Activated T-helper 1 cell treated with anti-CD3 and anti-CD28 coated beads, Interleukin-12 subunit alpha, Interleukin-12 subunit beta, Interleukin-2, Interleukin-4 antibody, amounts not matched to agents 30 ng/mL and 10 ng/mL and 1 ng/mL, durations not matched to agents 14 hours and 24 hours and 36 hours (primary cell): ENCODE measurements around the gene AMIGO3. TPM values are rescaled to one million over a fixed set of nuclear protein-coding genes. Genes with fewer than 3 reads are reported as not detected.
"Not testable (repeated sequence)": the region's sequence is repeated elsewhere in the genome, so short reads cannot be mapped to it uniquely, and the experiment has no call there.

ENCODE experiments used
- DNase-seq: peaks from one replicate; pipeline ENCODE4 v3.0.0; 2021; ENCODE audit warnings: low spot score
- H3K27ac Mint-ChIP-seq: one replicate; pipeline ENCODE4 v1.8.0; 2021; ENCODE audit warnings: mild to moderate bottlenecking, mixed read lengths
- H3K27me3 Mint-ChIP-seq: one replicate; pipeline ENCODE4 v1.8.0; 2022; ENCODE audit warnings: mild to moderate bottlenecking, moderate library complexity, mixed read lengths; ENCODE audit not compliant: insufficient read depth
- H3K36me3 Mint-ChIP-seq: one replicate; pipeline ENCODE4 v1.8.0; 2021; ENCODE audit warnings: low read depth, mixed read lengths
- H3K4me1 Mint-ChIP-seq: one replicate; pipeline ENCODE4 v1.8.0; 2021; ENCODE audit warnings: low read depth, mixed read lengths
- H3K4me3 Mint-ChIP-seq: one replicate; pipeline ENCODE4 v1.8.0; 2021; ENCODE audit warnings: mild to moderate bottlenecking, moderate library complexity, mixed read lengths
- H3K9me3 Mint-ChIP-seq: one replicate; pipeline ENCODE4 v1.8.0; 2021; ENCODE audit warnings: mixed read lengths
- intact Hi-C: fragments of 100-400 bp; cut with micrococcal nuclease; formaldehyde crosslinking; loops from one replicate; pipeline ENCODE4 v1.15.1; 2024
- total RNA-seq: library from RNA; stranded (reverse); gene quantifications from 2 replicates; pipeline ENCODE4 v1.2.3, GENCODE V29; 2022

AMIGO3 gene
- total RNA-seq, result 0.39 TPM in 1 of 2 replicates, not detected in the other

DNA sequence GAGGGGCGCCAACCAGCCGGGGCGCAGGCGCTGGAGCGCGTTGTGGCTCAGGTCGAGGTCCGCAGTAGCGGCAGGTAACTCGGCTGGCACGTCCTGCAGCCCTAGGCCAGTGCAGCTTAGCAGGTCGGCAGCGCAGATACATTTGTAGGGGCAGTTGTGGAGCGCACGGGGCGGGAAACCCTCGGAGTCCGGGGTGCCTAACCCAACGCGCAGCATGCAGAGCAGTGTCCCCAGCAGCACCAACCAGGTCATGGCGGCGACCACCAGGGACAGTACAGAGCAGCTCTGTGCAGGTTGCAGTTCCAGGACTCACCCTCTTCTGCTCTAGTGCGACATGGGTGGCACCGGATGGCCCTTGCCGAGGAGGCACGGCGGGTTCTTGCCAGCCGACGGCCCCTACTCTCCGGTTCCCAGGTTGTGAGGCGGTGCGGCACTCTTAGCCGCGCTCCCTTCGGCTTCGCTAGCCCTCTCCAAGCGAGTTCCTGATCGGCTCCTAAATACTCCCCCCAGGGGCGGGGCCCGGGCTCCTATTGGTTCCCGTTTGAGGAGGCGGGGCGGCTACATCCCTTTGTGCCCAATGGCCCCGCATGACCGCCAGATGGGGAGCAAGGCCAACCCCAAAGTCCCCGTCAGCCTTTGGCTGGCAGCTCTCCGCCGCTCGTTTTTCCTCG lies at the start of gene AMIGO3:
Gene AMIGO3 (minus strand): TSS at position 471 of the 671 bp plus-strand sequence. CDS start 219 bp downstream, at position 252.
- Mint-ChIP-seq H3K27me3 (no peaks in the 10 kb centered on the region), H3K4me1 (peaks cover 35% of the 10 kb centered on the region), H3K27ac (peak within 1 kb of the TSS; percentile 63), H3K36me3 (peaks cover 21% of the 10 kb centered on the region), H3K9me3 (no peaks in the 10 kb centered on the region), H3K4me3 (peak within 1 kb of the TSS; percentile 83)
- intact Hi-C loops, result loop anchor here (1.0 kb wide), 3 partner anchors 16 to 45 kb away; partner anchors contain the start of genes APEH, MST1 and RNF123
- DNase-seq, result peak; percentile 89

- H3K27ac Mint-ChIP-seq, result no peak overlapping the region
- H3K4me1 Mint-ChIP-seq, result no peaks in the 10 kb centered on the region
- peaks cover 5% of the 10 kb centered on the region for H3K36me3 Mint-ChIP-seq
- no peak for DNase-seq
- H3K9me3 Mint-ChIP-seq, result no peaks in the 10 kb centered on the region
- intact Hi-C loops, result no loop called here
- no peaks in the 10 kb centered on the region for H3K27me3 Mint-ChIP-seq
- no peak overlapping the region for H3K4me3 Mint-ChIP-seq
Observed at GRCh38 chr3:49763981-49764380, 44.5 kb upstream of the AMIGO3 start.

DNA sequence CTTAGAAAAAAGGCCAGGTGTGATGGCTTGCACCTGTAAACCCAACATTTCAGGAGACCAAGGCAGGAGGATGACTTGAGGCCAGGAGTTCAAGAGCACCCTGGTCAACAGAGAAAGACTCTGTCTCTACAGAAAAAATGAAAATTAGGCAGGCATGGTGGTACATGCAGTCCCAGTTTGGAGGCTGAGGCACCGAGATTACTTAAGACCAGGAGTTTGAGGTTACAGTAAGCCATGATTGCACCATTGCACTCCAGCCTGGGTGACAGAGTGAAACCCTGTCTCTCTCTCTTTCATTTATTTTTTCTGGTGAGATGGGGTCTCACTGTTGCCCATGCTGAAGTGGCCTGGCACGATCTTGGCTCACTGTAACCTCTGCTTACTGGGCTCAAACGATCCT lies 42.2 kb upstream of the AMIGO3 start:
- Mint-ChIP-seq H3K4me3 (no peak overlapping the region), H3K27ac (no peak overlapping the region), H3K4me1 (no peaks in the 10 kb centered on the region), H3K27me3 (no peaks in the 10 kb centered on the region), H3K36me3 (peaks cover 3% of the 10 kb centered on the region), H3K9me3 (no peaks in the 10 kb centered on the region)
- intact Hi-C loops, result no loop called here
- DNase-seq, result no peak

GRCh38 chr3:49759226-49759625 lies 39.7 kb upstream of the AMIGO3 start:
- H3K36me3 Mint-ChIP-seq, result peaks cover 2% of the 10 kb centered on the region
- H3K27ac Mint-ChIP-seq, result no peak overlapping the region
- H3K9me3 Mint-ChIP-seq, result no peaks in the 10 kb centered on the region
- peaks cover 8% of the 10 kb centered on the region for H3K4me1 Mint-ChIP-seq
- intact Hi-C loops, result no loop called here
- H3K4me3 Mint-ChIP-seq, result no peak overlapping the region
- no peaks in the 10 kb centered on the region for H3K27me3 Mint-ChIP-seq
- no peak for DNase-seq

- no peak overlapping the region for H3K4me3 Mint-ChIP-seq
- H3K4me1 Mint-ChIP-seq, result peaks cover 13% of the 10 kb centered on the region
- H3K27ac Mint-ChIP-seq, result no peak overlapping the region
- no peak for DNase-seq
- H3K36me3 Mint-ChIP-seq, result peaks cover 5% of the 10 kb centered on the region
- no peaks in the 10 kb centered on the region for H3K27me3 Mint-ChIP-seq
- intact Hi-C loops, result no loop called here
- no peaks in the 10 kb centered on the region for H3K9me3 Mint-ChIP-seq
Observed at GRCh38 chr3:49757197-49757596, 37.7 kb upstream of the AMIGO3 start.

DNA sequence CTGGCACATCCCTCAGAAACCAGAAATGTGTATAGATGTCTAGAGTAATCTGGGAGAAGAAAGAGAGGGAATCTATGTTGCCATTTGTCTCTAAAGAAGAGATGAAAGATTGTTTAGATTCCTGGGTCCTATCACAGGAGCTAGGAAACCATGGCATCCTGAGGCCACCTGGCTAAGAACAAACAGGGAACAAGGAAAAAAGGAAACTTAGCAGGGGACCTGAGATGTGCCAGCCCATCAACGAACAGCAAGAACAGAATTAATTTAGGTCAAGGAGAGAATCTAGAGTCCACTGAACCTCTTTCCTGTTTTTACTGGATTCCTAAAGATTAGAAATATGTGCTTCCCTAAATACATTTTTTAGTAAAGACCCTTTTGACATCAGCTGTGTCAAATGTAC lies 36.6 kb upstream of the AMIGO3 start:
- peaks cover 5% of the 10 kb centered on the region for H3K36me3 Mint-ChIP-seq
- H3K9me3 Mint-ChIP-seq, result no peaks in the 10 kb centered on the region
- intact Hi-C loops, result no loop called here
- H3K4me1 Mint-ChIP-seq, result peaks cover 13% of the 10 kb centered on the region
- no peaks in the 10 kb centered on the region for H3K27me3 Mint-ChIP-seq
- no peak overlapping the region for H3K4me3 Mint-ChIP-seq
- no peak overlapping the region for H3K27ac Mint-ChIP-seq
- no peak for DNase-seq

DNA sequence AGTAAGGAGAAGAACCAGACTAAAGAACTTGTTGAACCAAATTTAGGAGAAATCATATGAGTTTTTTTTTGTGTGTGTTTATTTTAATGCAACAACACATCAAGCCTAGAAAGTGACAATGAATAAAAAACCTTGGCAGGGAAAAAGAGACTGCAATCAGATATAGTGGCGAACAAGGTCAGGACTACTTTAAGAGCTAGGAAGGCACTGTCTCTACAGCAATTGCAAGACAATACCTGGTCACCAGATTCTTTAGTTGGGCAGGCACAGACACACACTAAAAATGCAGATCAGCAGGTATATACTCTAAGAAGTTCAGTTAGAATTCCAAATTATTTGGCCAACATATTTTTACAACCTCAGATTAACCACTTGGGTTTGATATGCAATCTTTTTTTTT lies 35.1 kb upstream of the AMIGO3 start:
- Mint-ChIP-seq H3K4me1 (peaks cover 13% of the 10 kb centered on the region), H3K27ac (no peak overlapping the region), H3K4me3 (no peak overlapping the region), H3K9me3 (no peaks in the 10 kb centered on the region), H3K27me3 (no peaks in the 10 kb centered on the region), H3K36me3 (peaks cover 7% of the 10 kb centered on the region)
- intact Hi-C loops, result no loop called here
- no peak for DNase-seq

DNA sequence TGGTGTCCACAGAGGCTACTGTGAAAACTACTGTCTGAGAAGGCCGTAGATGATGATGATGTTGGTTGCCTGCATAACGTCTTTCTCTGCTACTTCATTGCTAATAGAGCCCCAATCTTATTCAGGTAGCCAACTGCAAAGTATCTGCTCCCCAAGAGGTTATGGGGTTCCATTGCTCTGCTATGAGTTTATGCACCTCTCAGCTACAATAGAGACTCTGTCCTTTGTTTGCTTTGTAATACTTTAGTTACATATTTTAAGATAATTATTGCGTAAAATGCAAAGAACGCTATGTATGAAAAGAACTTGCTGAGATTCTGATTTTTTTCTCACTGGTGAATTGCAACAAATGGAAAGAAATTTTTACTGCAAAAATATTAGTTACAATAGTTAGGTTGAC lies 32.0 kb upstream of the AMIGO3 start:
- no peak overlapping the region for H3K27ac Mint-ChIP-seq
- DNase-seq, result no peak
- H3K36me3 Mint-ChIP-seq, result peaks cover 9% of the 10 kb centered on the region
- H3K27me3 Mint-ChIP-seq, result no peaks in the 10 kb centered on the region
- H3K4me1 Mint-ChIP-seq, result peaks cover 13% of the 10 kb centered on the region
- intact Hi-C loops, result no loop called here
- H3K4me3 Mint-ChIP-seq, result no peak overlapping the region
- H3K9me3 Mint-ChIP-seq, result no peaks in the 10 kb centered on the region

DNA sequence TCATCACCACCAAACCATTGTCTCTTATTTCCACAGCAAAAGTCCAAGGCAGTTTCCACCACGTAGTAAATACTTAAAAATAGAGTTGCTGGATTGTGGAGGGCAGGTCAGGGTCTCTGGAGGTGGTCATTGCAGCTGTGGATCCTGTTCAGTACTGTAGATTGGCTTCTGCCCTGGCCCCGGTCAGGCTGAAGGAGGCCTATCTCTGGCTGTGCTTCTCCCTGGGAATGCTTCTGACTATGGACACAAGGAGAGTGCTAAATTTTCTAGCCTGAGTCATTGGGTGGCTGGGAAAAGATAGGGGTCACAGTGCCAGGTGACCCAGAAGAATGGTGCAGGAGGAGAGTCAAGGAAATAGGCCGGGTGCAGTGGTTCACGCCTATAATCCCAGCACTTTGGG lies 30.6 kb upstream of the AMIGO3 start:
- intact Hi-C loops, result no loop called here
- DNase-seq, result no peak
- H3K9me3 Mint-ChIP-seq, result no peaks in the 10 kb centered on the region
- no peak overlapping the region for H3K4me3 Mint-ChIP-seq
- H3K27ac Mint-ChIP-seq, result no peak overlapping the region
- H3K36me3 Mint-ChIP-seq, result peaks cover 10% of the 10 kb centered on the region
- H3K27me3 Mint-ChIP-seq, result no peaks in the 10 kb centered on the region
- peaks cover 8% of the 10 kb centered on the region for H3K4me1 Mint-ChIP-seq

- DNase-seq, H3K9me3 Mint-ChIP-seq, intact Hi-C loops, H3K4me3 Mint-ChIP-seq, H3K27me3 Mint-ChIP-seq, H3K4me1 Mint-ChIP-seq, H3K27ac Mint-ChIP-seq: not testable (repeated sequence)
- peaks cover 17% of the 10 kb centered on the region for H3K36me3 Mint-ChIP-seq
Observed at GRCh38 chr3:49748874-49749273, 29.4 kb upstream of the AMIGO3 start.

GRCh38 chr3:49747792-49748480 lies 28.5 kb upstream of the AMIGO3 start:
- H3K4me3 Mint-ChIP-seq, result no peak overlapping the region
- H3K27me3 Mint-ChIP-seq, result no peaks in the 10 kb centered on the region
- intact Hi-C loops, result no loop called here
- no peaks in the 10 kb centered on the region for H3K9me3 Mint-ChIP-seq
- no peak for DNase-seq
- no peak overlapping the region for H3K27ac Mint-ChIP-seq
- no peaks in the 10 kb centered on the region for H3K4me1 Mint-ChIP-seq
- peaks cover 13% of the 10 kb centered on the region for H3K36me3 Mint-ChIP-seq

DNA sequence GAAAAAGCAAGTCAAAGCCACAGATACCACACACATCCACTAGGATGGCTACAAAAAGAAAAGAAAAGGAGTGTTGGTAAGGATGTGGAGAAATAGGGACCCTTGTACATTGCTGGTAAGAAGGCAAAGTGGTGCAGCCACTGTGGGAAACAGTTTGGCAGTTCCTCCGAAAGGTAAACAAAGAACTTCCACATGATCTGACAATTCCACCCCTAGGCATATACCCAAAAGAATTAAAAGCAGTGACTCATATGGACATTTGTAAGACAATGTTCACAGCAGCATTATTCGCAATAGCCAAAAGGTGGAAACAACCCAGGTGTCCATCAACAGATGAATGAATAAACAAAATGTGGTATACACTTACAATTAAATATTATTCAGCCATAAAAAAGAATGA lies 26.5 kb upstream of the AMIGO3 start:
- H3K4me3 Mint-ChIP-seq, result no peak overlapping the region
- no peaks in the 10 kb centered on the region for H3K4me1 Mint-ChIP-seq
- H3K27ac Mint-ChIP-seq, result no peak overlapping the region
- no peaks in the 10 kb centered on the region for H3K27me3 Mint-ChIP-seq
- H3K9me3 Mint-ChIP-seq, result no peaks in the 10 kb centered on the region
- intact Hi-C loops, result no loop called here
- H3K36me3 Mint-ChIP-seq, result peaks cover 13% of the 10 kb centered on the region
- no peak for DNase-seq

DNA sequence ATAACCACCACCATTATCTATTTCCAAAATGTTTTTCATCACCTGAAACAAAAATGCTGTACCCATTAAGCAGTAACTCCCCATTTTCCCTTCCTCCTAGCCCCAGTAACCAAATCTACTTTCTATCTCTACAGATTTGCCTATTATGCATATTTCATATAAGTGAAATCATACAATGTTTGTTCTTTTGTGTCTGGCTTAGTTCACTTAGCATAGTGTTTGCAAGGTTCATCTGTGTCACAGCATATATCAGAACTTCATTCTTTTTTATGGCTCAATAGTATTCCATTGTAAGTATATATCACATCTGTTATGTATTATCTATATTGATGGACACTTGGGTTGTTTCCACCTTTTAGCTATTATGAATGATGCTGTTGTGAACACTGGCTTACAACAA lies 20.9 kb upstream of the AMIGO3 start:
- Mint-ChIP-seq H3K9me3 (no peaks in the 10 kb centered on the region), H3K36me3 (peaks cover 29% of the 10 kb centered on the region), H3K27ac (no peak overlapping the region), H3K4me1 (no peaks in the 10 kb centered on the region), H3K4me3 (no peak overlapping the region), H3K27me3 (no peaks in the 10 kb centered on the region)
- no peak for DNase-seq
- intact Hi-C loops, result no loop called here
